NOMO-1 treated with DMSO at 0.1 percent for 48 hours (cell line): ENCODE measurements around the gene CPOX.

Experiments
- DNase-seq: peaks from one replicate; lab custom pipeline; 2025; ENCODE audit not compliant: unreplicated experiment; lab: John Stamatoyannopoulos, UW

The CPOX gene

GRCh38 chr3:98541695-98542094 is 51.7 kb downstream of the CPOX start:
- no peak for DNase-seq

GRCh38 chr3:98540346-98540745 is 53.1 kb downstream of the CPOX start:
- peak; percentile 80 for DNase-seq

DNA sequence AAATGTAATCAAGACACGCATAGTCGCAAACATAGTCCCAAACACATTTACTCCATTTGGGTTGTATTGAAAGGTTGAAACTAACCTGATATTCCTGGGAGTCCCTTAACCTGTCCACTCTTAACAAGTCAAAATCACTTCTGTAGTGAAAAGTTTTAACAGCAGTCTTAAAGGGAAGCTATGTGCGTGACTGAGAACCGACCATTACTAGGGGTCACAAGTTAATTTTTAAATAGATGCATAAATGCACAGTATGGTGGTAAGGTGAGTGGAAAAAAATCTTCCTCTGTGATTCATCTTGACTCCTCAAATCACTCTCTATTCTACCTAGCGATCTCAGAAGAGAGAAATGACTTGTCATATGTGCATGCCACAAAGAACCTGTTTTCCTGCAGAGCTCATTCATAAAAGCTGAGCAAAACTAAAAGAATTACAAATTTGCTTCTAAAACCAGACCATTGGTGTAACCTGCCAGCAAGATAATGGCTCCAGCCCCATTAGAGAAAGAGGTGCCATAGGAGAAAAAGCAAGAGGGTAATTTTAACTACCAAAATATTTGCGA is 56.9 kb downstream of the CPOX start:
- no peak for DNase-seq

DNA sequence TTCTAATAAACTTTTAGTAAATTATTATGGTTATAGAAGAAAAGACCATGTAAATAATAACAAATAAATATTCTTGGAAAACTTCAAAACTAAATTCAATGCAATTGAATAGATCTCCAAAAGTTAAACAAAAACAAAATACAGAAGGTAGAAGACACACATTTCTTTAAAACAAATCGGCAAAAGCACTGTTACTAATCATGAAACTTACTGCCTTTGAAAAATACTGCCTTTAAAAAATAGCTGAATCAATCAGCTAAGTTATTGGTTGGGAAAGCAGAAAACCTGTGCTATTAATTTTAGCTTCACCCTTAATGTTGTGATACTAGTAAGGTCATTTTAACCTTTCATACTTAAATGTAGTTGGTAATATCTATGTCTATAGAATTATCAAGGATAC is 58.7 kb downstream of the CPOX start:
- DNase-seq: no peak

- no peak for DNase-seq
Measured at GRCh38 chr3:98534168-98534567, 59.2 kb downstream of the CPOX start.

GRCh38 chr3:98532709-98533571 is 60.5 kb downstream of the CPOX start:
- DNase-seq: peak; percentile 38

DNA sequence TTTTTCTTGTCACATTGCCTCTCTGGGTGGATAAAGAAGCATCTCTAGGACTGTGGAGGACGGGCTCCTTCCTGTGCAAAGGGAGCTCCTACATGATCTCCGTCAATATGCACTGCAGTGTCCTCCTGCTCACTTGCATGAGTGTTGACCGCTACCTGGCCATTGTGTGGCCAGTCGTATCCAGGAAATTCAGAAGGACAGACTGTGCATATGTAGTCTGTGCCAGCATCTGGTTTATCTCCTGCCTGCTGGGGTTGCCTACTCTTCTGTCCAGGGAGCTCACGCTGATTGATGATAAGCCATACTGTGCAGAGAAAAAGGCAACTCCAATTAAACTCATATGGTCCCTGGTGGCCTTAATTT is 61.2 kb downstream of the CPOX start:
- no peak for DNase-seq

- no peak for DNase-seq
Measured at GRCh38 chr3:98531622-98532274, 61.7 kb downstream of the CPOX start, which contains the start of gene GPR15. Gene GPR15, plus strand, starts transcription at chr3:98531978. Its CDS starts 56 bp downstream, at chr3:98532034.

GRCh38 chr3:98530676-98531075 is 62.7 kb downstream of the CPOX start:
- DNase-seq: no peak

DNA sequence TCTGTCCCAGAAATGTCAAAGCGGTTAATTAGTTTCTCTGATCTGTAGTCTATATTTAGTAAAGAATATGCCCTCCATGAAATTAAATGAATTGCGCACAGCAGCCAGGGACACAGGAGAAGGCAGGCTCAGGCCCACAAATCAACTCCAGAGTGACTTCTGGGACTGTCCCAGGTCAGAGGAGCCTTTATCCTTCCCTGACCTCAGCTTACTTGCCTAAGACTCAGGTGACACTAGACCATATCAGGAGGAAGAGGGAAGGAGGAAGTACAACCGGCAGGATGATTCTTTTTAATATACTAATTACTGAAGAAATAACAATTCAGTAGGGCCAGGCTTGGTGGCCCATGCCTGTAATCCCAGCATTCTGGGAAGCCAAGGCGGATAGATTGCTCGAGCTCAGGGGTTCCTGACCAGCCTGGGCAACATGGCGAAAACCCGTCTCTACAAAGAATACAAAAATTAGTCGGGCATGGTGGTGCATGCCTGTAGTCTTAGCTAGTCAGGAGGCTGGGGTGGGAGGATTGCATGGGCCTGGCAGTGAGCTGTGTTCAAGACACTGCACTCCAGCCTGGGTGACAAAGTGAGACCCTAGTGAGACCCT is 63.5 kb downstream of the CPOX start:
- peak; percentile 9 for DNase-seq
